HepG2 (cell line): Measurements from ENCODE around the gene MYH3. TPM values are rescaled to one million over a fixed set of nuclear protein-coding genes. Genes with fewer than 3 reads are reported as not detected.

Experiments
- ATAC-seq: fragments of 200-7000 bp; cut with Tn5 transposase; 3 replicates; pipeline ENCODE4 v1.9.1; 2020; ENCODE audit warnings: mild to moderate bottlenecking, moderate library complexity
- BruUV-seq: library from RNA; stranded (reverse); fragments of 400-500 nt; replicated peaks from 2 replicates; lab custom pipeline; 2021; lab: Mats Ljungman, UMichigan
- CTCF ChIA-PET: fragments of 300-600 bp; formaldehyde crosslinking; extraction: SDS; loops from one replicate; lab custom pipeline; 2021; ENCODE audit warnings: low total read pairs, inconsistent platforms, low intra/inter-chr PET ratio; lab: Yijun Ruan, JAX
- POLR2A ChIA-PET: fragments of 350-600 bp; sonication (Branson Sonifier 250); formaldehyde crosslinking; loops from one replicate; lab custom pipeline; 2020; ENCODE audit warnings: antibody characterized with exemption, inconsistent platforms; lab: Yijun Ruan, JAX
- DNase-seq: peaks from one replicate; pipeline ENCODE4 v3.0.0-alpha.2; 2015; ENCODE audit warnings: low spot score
- FAIRE-seq: peaks from 3 replicates; lab custom pipeline; 2011; peaks lifted over from hg19 to GRCh38; lab: Jason Lieb, UNC
- H2AFZ ChIP-seq: one replicate; pipeline ENCODE4 v1.6.1; 2011; ENCODE audit warnings: low read length, inconsistent platforms
- H3K27ac ChIP-seq: fragments of 300-600 bp; 3 replicates; pipeline ENCODE4 v1.8.0; 2011; ENCODE audit warnings: mixed run types, mild to moderate bottlenecking, mixed read lengths, low read length, inconsistent platforms; ENCODE audit not compliant: insufficient read depth; ENCODE audit errors: extremely low read length
- H3K27me3 ChIP-seq, 2 experiments: fragments of 200-600 bp in 1 of 2; 2 replicates in 1 of 2; 3 replicates in 1 of 2; pipeline versions ENCODE4 v1.6.0 to v1.8.0; 2011; ENCODE audit warnings: low read length in 2 of 2, mild to moderate bottlenecking in 2 of 2, moderate library complexity in 2 of 2, inconsistent platforms in 1 of 2; ENCODE audit not compliant: insufficient read depth in 2 of 2, control insufficient read depth in 1 of 2
- H3K36me3 ChIP-seq, 2 experiments: fragments of 200-600 bp in 1 of 2; replicated peaks in 1 of 2; 2 replicates in 1 of 2; 3 replicates in 1 of 2; pipeline versions ENCODE4 v1.5.1 to v1.8.0; 2011; ENCODE audit warnings: low read length in 2 of 2, inconsistent platforms in 1 of 2; ENCODE audit not compliant: insufficient read depth in 2 of 2, control insufficient read depth in 1 of 2
- H3K4me1 ChIP-seq: 2 replicates; pipeline ENCODE4 v1.5.1; 2012; ENCODE audit warnings: low read length, inconsistent platforms; ENCODE audit not compliant: insufficient read depth
- H3K4me2 ChIP-seq: 2 replicates; pipeline ENCODE4 v1.6.0; 2011; ENCODE audit warnings: low read depth, low read length, inconsistent platforms
- H3K4me3 ChIP-seq, 3 experiments: fragments of 200-600 bp in 1 of 3; sonication (generic), shearing (Covaris generic) in 1 of 3; replicated peaks in 1 of 3; 2 replicates each; pipeline ENCODE4 v1.5.1; 2011 to 2016; ENCODE audit warnings: low read length in 3 of 3, inconsistent platforms in 2 of 3, low read depth in 2 of 3, mild to moderate bottlenecking in 2 of 3, control low read depth in 1 of 3, mixed read lengths in 1 of 3; ENCODE audit not compliant: insufficient read depth in 1 of 3
- H3K79me2 ChIP-seq: one replicate; pipeline ENCODE4 v1.6.1; 2011; ENCODE audit warnings: low read length, inconsistent platforms; ENCODE audit not compliant: insufficient read depth
- H3K9ac ChIP-seq: 2 replicates; pipeline ENCODE4 v1.6.0; 2011; ENCODE audit warnings: mild to moderate bottlenecking, low read depth, low read length, inconsistent platforms; ENCODE audit not compliant: insufficient read depth
- H3K9me3 ChIP-seq: 2 replicates; pipeline ENCODE4 v1.5.1; 2012; ENCODE audit warnings: mild to moderate bottlenecking, low read length
- H4K20me1 ChIP-seq: 2 replicates; pipeline ENCODE4 v1.6.0; 2011; ENCODE audit warnings: inconsistent platforms, mild to moderate bottlenecking, low read length, moderate library complexity; ENCODE audit not compliant: insufficient read depth
- ELF4 ChIP-seq: sonication (generic); formaldehyde crosslinking; IDR thresholded peaks from 2 replicates; pipeline ENCODE4 v1.5.0; 2020; ENCODE audit warnings: missing genetic modification reagents, mild to moderate bottlenecking, moderate library complexity, borderline replicate concordance
- NFIC ChIP-seq: IDR thresholded peaks from 2 replicates; pipeline ENCODE4 v1.6.1; 2012; ENCODE audit warnings: mild to moderate bottlenecking, low read length, inconsistent platforms
- SMC3 ChIP-seq: IDR thresholded peaks from 2 replicates; pipeline ENCODE4 v1.6.1; 2011; ENCODE audit warnings: low read length, improper control_type of control experiment
- SP140L ChIP-seq: sonication (generic); formaldehyde crosslinking; IDR thresholded peaks from 2 replicates; pipeline ENCODE4 v1.4.0; 2020; ENCODE audit warnings: missing genetic modification reagents, borderline replicate concordance
- STAG1 ChIP-seq: sonication (generic); formaldehyde crosslinking; IDR thresholded peaks from 2 replicates; pipeline ENCODE4 v1.4.0; 2020; ENCODE audit warnings: missing genetic modification reagents
- XRCC5 ChIP-seq: fragments of 200-400 bp; formaldehyde crosslinking; optimal IDR thresholded peaks from 2 replicates; pipeline ENCODE3; 2017; ENCODE audit warnings: mild to moderate bottlenecking, low read length
- YEATS2 ChIP-seq: sonication (generic); formaldehyde crosslinking; IDR thresholded peaks from 2 replicates; pipeline ENCODE4 v1.4.0; 2020; ENCODE audit warnings: missing genetic modification reagents, borderline replicate concordance
- ZFP36L1 ChIP-seq: sonication (generic); formaldehyde crosslinking; IDR thresholded peaks from 2 replicates; pipeline ENCODE4 v1.8.0; 2022; ENCODE audit warnings: mild to moderate bottlenecking, missing genetic modification reagents, moderate library complexity
- ZKSCAN8 ChIP-seq: IDR thresholded peaks from 2 replicates; pipeline ENCODE4 v1.6.1; 2016; ENCODE audit warnings: borderline replicate concordance, missing genetic modification reagents, missing compliant biosample characterization
- ZNF570 ChIP-seq: sonication (generic); formaldehyde crosslinking; IDR thresholded peaks from 2 replicates; pipeline ENCODE4 v1.4.0; 2020; ENCODE audit warnings: mild to moderate bottlenecking, missing genetic modification reagents, borderline replicate concordance
- ZNF75D ChIP-seq: sonication (generic); formaldehyde crosslinking; IDR thresholded peaks from 2 replicates; pipeline ENCODE4 v1.8.1; 2023; ENCODE audit warnings: missing genetic modification reagents, mild to moderate bottlenecking, borderline replicate concordance
- WGBS: methylation state at CpG from one replicate; pipeline ENCODE4 v1.1.6; 2017; ENCODE audit warnings: low lambda C conversion rate; 5-methylcytosine and 5-hydroxymethylcytosine counted together
- in situ Hi-C: cut with HindIII; loops from 2 replicates; pipeline ENCODE4 v1.10.0; 2017; ENCODE audit warnings: low pct_unique_long_range_greater_than_20kb; ENCODE audit not compliant: extremely low pct_ligation_motif_present
- intact Hi-C: fragments of 100-400 bp; cut with micrococcal nuclease; formaldehyde crosslinking; loops from one replicate; pipeline ENCODE4 v1.10.0; 2022; ENCODE audit not compliant: unreplicated experiment
- polyA plus RNA-seq, 8 experiments: library from polyadenylated mRNA; depleted of rRNA in 3 of 8; stranded (reverse) in 7 of 8; unstranded in 1 of 8; fragments of >200 nt; fragmentation: Illumina TruSeq in 4 of 8; extraction: Trizol in 4 of 8; gene quantifications; 2 replicates each; pipeline versions ENCODE4 v1.2.1 to v1.2.3, GENCODE V29; 2011 to 2016; ENCODE audit warnings: low read depth in 4 of 8, missing spikeins in 1 of 8, mixed read lengths in 1 of 8; ENCODE audit not compliant: insufficient read depth in 1 of 8
- total RNA-seq, 5 experiments: library from RNA; depleted of rRNA; stranded (reverse); fragments of >200 nt; fragmentation: Illumina TruSeq; extraction: Trizol; gene quantifications; 2 replicates each; pipeline ENCODE4 v1.2.3, GENCODE V29; 2016; ENCODE audit warnings: low read depth in 1 of 5
- TF ChIP-seq, protein P1 (sequence below): sonication (generic); formaldehyde crosslinking; IDR thresholded peaks from 2 replicates; pipeline ENCODE4 v1.5.0; 2020; ENCODE audit warnings: mild to moderate bottlenecking, missing genetic modification reagents, moderate library complexity
- TF ChIP-seq, protein P2 (sequence below): sonication (generic); formaldehyde crosslinking; IDR thresholded peaks from 2 replicates; pipeline ENCODE4 v1.4.0; 2020; ENCODE audit warnings: missing genetic modification reagents

The MYH3 gene
- total and polyA plus RNA-seq, 2 of the 13 experiments (the other 11 are each of a cell fraction or from before 2014, with no cell fraction given): 2.5 to 4.5 TPM

DNA sequence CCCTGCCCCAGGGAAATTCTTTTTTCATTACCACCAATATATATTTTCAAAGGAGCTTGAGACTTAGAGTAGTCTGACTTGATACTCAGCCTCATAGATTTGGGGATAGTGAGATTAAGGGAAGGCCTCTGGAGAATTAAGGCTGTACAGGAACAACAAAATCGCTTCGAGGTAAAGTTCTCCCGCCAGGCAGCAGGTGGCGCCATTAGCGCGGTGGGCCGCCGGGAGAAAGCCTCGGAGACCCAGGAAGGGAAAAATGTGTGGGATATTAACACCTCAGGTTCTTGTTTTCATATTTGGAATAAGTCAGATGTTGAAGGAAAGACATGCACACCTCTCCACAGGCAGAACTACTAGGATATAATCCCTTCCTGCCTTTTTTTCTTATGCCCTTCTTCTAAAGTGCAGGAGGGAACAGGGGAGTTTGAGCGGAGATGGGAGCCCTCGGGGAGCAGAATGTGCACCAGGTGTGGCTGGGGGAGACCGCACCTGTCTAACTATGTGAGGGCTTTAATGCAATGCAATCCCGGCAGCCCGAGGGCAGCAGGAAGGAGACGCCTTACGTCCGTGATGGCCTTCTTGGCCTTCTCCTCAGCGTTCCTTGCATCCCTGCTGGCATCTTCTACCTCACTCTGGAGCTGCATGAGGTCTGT lies 25.9 kb downstream of the MYH3 start:
- WGBS: 54% methylated on average over 18 of the region's 18 CpGs
- Histone ChIP-seq H2AFZ (no peak overlapping the region), H3K36me3 (peaks cover 1 to 5% of the 10 kb centered on the region in 2 experiments; a peak in 1 of 5 replicates), H3K9me3 (no peaks in the 10 kb centered on the region), H4K20me1 (no peaks in the 10 kb centered on the region), H3K79me2 (no peaks in the 10 kb centered on the region), H3K4me3 (no peak overlapping the region), H3K27me3 (no peaks in the 10 kb centered on the region), H3K4me1 (no peaks in the 10 kb centered on the region), H3K4me2 (no peak overlapping the region), H3K27ac (no peak overlapping the region), H3K9ac (no peak overlapping the region)
- no peak for DNase-seq
- intact Hi-C loops (no loop called here), in situ Hi-C loops (no loop called here)
- no TSS peak for BruUV-seq
- FAIRE-seq: no peak
- ChIA-PET POLR2A (no interaction called here), CTCF (interaction anchor here (1.4 kb wide), 1 partner anchor 214 kb away, joined by 7 read pairs; no protein-coding TSS in a partner anchor)
- no peak for TF ChIP-seq ZKSCAN8 (CRISPR knock-in tag)
- TF ChIP-seq SMC3: 0 out of 2 replicates have a peak, but pooled peaks have one; percentile 4
- no peak for TF ChIP-seq YEATS2 (CRISPR knock-in tag)
- TF ChIP-seq ZFP36L1 (CRISPR knock-in tag): no peak
- TF ChIP-seq XRCC5: peak; percentile 45
- peak; percentile 38; the same call in 1 of the 2 replicates for TF ChIP-seq STAG1 (CRISPR knock-in tag)
- TF ChIP-seq ELF4 (CRISPR knock-in tag): no peak
- TF ChIP-seq, protein P1, sequence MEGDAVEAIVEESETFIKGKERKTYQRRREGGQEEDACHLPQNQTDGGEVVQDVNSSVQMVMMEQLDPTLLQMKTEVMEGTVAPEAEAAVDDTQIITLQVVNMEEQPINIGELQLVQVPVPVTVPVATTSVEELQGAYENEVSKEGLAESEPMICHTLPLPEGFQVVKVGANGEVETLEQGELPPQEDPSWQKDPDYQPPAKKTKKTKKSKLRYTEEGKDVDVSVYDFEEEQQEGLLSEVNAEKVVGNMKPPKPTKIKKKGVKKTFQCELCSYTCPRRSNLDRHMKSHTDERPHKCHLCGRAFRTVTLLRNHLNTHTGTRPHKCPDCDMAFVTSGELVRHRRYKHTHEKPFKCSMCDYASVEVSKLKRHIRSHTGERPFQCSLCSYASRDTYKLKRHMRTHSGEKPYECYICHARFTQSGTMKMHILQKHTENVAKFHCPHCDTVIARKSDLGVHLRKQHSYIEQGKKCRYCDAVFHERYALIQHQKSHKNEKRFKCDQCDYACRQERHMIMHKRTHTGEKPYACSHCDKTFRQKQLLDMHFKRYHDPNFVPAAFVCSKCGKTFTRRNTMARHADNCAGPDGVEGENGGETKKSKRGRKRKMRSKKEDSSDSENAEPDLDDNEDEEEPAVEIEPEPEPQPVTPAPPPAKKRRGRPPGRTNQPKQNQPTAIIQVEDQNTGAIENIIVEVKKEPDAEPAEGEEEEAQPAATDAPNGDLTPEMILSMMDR (CRISPR knock-in tag): peak; percentile 76
- TF ChIP-seq, protein P2, sequence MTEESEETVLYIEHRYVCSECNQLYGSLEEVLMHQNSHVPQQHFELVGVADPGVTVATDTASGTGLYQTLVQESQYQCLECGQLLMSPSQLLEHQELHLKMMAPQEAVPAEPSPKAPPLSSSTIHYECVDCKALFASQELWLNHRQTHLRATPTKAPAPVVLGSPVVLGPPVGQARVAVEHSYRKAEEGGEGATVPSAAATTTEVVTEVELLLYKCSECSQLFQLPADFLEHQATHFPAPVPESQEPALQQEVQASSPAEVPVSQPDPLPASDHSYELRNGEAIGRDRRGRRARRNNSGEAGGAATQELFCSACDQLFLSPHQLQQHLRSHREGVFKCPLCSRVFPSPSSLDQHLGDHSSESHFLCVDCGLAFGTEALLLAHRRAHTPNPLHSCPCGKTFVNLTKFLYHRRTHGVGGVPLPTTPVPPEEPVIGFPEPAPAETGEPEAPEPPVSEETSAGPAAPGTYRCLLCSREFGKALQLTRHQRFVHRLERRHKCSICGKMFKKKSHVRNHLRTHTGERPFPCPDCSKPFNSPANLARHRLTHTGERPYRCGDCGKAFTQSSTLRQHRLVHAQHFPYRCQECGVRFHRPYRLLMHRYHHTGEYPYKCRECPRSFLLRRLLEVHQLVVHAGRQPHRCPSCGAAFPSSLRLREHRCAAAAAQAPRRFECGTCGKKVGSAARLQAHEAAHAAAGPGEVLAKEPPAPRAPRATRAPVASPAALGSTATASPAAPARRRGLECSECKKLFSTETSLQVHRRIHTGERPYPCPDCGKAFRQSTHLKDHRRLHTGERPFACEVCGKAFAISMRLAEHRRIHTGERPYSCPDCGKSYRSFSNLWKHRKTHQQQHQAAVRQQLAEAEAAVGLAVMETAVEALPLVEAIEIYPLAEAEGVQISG (CRISPR knock-in tag): peak; percentile 38; the same call in 1 of the 2 replicates
- no peak for TF ChIP-seq ZNF570 (CRISPR knock-in tag)
- no peak for TF ChIP-seq ZNF75D (CRISPR knock-in tag)
- no peak for TF ChIP-seq NFIC
- TF ChIP-seq SP140L (CRISPR knock-in tag): no peak
- peak; percentile 69 for ATAC-seq
